ENCODE measurements around the gene PRR20D.
"Not testable (repeated sequence)": the region's sequence is repeated elsewhere in the genome, so short reads cannot be mapped to it uniquely, and the experiment has no call there.

- TF ChIP-seq YY1 (IDR thresholded peaks at IDR 0.05; ENCODE audit: low read depth); CREB1 (IDR thresholded peaks at IDR 0.05; ENCODE audit: low read depth); EGR1 (IDR thresholded peaks at IDR 0.05): not testable (repeated sequence)
Observed at GRCh38 chr13:57140235-57140968, 20.0 kb upstream of the PRR20D start, which contains the start of gene PRR20A.

All from Ishikawa (cell line).